HT-29 (cell line): ENCODE data around the gene EBPL. TPM values are rescaled to one million over a fixed set of nuclear protein-coding genes. Genes with fewer than 3 reads are reported as not detected.

Source experiments
- DNase-seq: peaks from one replicate; pipeline ENCODE4 v3.0.0-alpha.2; 2015; ENCODE audit warnings: low spot score
- total RNA-seq: library from RNA; depleted of rRNA; stranded (reverse); fragments of >200 nt; shearing (Covaris generic); gene quantifications from 2 replicates; pipeline ENCODE4 v1.2.3, GENCODE V29; 2014

Gene EBPL
- total RNA-seq, 1 experiment from 2014 or later = 178 TPM

GRCh38 chr13:49676581-49677298, 14.5 kb downstream of the EBPL start:
- no peak for DNase-seq

GRCh38 chr13:49670828-49671227, 20.5 kb downstream of the EBPL start:
- DNase-seq = no peak

- peak; percentile 92 for DNase-seq
These were observed 21.5 kb downstream of the EBPL start for GRCh38 chr13:49669735-49670309.

- no peak for DNase-seq
These were observed 23.5 kb downstream of the EBPL start for GRCh38 chr13:49667773-49668172.

GRCh38 chr13:49664606-49665005, 26.7 kb downstream of the EBPL start:
- DNase-seq = no peak

- no peak for DNase-seq
These were observed 34.0 kb downstream of the EBPL start for GRCh38 chr13:49657241-49657641.

- DNase-seq = no peak
These were observed 35.4 kb downstream of the EBPL start for GRCh38 chr13:49655906-49656305.

- no peak for DNase-seq
These were observed 37.3 kb downstream of the EBPL start for GRCh38 chr13:49654011-49654410.

GRCh38 chr13:49653478-49653877, 37.8 kb downstream of the EBPL start:
- DNase-seq = no peak

- DNase-seq = peak; percentile 83
These were observed 38.7 kb downstream of the EBPL start for GRCh38 chr13:49652355-49653305.

- DNase-seq = no peak
These were observed 39.5 kb downstream of the EBPL start for GRCh38 chr13:49651570-49652354.

- no peak for DNase-seq
These were observed 41.3 kb downstream of the EBPL start for GRCh38 chr13:49649963-49650312.

- DNase-seq = peak; percentile 61
These were observed 41.9 kb downstream of the EBPL start for GRCh38 chr13:49649244-49649962.

GRCh38 chr13:49646688-49647087, 44.6 kb downstream of the EBPL start:
- no peak for DNase-seq

GRCh38 chr13:49645451-49645850, 45.8 kb downstream of the EBPL start:
- no peak for DNase-seq

- no peak for DNase-seq
These were observed 48.1 kb downstream of the EBPL start for GRCh38 chr13:49643035-49643646.

- no peak for DNase-seq
These were observed 49.4 kb downstream of the EBPL start for GRCh38 chr13:49641801-49642291.

- DNase-seq = no peak
These were observed 52.6 kb downstream of the EBPL start for GRCh38 chr13:49638744-49639072.

GRCh38 chr13:49638030-49638743, 53.1 kb downstream of the EBPL start:
- no peak for DNase-seq

GRCh38 chr13:49636705-49637104, 54.6 kb downstream of the EBPL start:
- DNase-seq = no peak
